ENCODE results near the gene NDUFS7. TPM values are rescaled to one million over a fixed set of nuclear protein-coding genes. Genes with fewer than 3 reads are reported as not detected.

The NDUFS7 gene
- total RNA-seq, 1 donor from 2014 or later: 71.7 TPM

DNA sequence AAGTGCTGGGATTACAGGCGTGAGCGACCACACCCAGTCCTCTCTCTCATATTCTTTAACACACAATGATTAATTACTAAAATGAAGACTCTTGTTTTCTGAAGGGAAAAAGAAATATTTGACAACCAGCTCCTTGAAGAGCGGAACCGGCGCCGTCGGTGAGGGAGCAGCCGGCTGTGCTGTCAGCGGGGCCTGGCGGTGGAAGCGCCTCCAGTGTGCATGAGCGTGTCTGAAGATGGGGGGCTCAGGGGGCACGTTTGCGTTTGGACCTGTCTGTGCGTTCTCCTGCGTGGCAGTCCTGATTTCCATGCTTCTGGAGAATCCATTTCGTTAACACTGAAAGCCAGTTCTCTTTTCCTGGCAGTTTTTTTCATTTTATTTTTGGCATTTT is 7.3 kb upstream of the NDUFS7 start:
- Mint-ChIP-seq H3K4me1 (ENCODE audit: unreplicated experiment) (peaks cover 4% of the 10 kb centered on the region), H3K4me3 (ENCODE audit: unreplicated experiment) (no peak overlapping the region), H3K27me3 (ENCODE audit: unreplicated experiment) (no peaks in the 10 kb centered on the region), H3K27ac (ENCODE audit: unreplicated experiment) (no peak overlapping the region), H3K9me3 (ENCODE audit: unreplicated experiment) (no peaks in the 10 kb centered on the region), H3K36me3 (ENCODE audit: unreplicated experiment) (peaks cover 17% of the 10 kb centered on the region)
- no peak for DNase-seq (ENCODE audit: extremely low spot score, unreplicated experiment)
- TF ChIP-seq, protein P1, sequence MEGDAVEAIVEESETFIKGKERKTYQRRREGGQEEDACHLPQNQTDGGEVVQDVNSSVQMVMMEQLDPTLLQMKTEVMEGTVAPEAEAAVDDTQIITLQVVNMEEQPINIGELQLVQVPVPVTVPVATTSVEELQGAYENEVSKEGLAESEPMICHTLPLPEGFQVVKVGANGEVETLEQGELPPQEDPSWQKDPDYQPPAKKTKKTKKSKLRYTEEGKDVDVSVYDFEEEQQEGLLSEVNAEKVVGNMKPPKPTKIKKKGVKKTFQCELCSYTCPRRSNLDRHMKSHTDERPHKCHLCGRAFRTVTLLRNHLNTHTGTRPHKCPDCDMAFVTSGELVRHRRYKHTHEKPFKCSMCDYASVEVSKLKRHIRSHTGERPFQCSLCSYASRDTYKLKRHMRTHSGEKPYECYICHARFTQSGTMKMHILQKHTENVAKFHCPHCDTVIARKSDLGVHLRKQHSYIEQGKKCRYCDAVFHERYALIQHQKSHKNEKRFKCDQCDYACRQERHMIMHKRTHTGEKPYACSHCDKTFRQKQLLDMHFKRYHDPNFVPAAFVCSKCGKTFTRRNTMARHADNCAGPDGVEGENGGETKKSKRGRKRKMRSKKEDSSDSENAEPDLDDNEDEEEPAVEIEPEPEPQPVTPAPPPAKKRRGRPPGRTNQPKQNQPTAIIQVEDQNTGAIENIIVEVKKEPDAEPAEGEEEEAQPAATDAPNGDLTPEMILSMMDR (IDR thresholded peaks at IDR 0.05): no peak

DNA sequence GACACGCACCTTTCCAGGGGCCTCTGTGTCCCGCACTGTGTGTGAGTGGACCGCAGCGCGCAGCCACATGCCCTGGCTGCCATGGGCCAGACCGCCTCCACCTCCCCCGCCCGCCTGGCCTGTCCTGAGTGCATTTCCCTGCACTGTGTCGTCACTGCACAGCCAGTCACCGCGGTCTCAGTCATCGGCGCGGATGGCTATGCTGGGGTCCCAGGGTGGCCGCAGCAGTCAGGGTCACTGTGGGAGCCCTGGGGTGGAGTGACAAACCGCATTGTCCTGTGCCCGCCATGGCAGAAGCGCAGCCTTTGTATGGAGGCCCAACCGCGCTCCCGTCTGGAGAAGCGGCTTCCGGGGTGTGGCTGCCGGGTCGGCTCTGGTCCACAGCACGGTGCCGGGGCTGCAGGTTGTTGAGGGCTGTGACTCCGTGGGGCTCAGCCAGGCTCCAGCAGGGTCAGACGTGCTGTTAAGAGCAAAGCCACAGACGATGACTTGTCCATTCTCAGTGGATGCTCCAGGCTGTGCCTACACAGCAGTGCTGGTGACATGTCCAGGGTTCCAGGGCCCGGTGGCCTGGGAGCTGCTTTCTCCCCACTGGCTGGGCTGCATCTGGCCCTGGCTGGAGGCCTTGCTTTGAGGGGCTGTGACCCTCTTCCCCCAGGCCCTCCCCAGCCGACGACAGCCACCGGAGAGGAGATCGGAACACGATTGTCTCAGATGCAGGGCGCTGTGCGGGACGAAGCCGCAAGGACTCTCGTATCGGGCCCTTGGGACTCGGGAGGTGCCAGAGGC is 6.3 kb upstream of the NDUFS7 start:
- H3K4me3 Mint-ChIP-seq (ENCODE audit: unreplicated experiment): no peak overlapping the region
- H3K27ac Mint-ChIP-seq (ENCODE audit: unreplicated experiment): no peak overlapping the region
- peaks cover 15% of the 10 kb centered on the region for H3K36me3 Mint-ChIP-seq (ENCODE audit: unreplicated experiment)
- no peaks in the 10 kb centered on the region for H3K27me3 Mint-ChIP-seq (ENCODE audit: unreplicated experiment)
- TF ChIP-seq, protein P1 (IDR thresholded peaks at IDR 0.05): no peak
- H3K4me1 Mint-ChIP-seq (ENCODE audit: unreplicated experiment): peaks cover 6% of the 10 kb centered on the region
- H3K9me3 Mint-ChIP-seq (ENCODE audit: unreplicated experiment): no peaks in the 10 kb centered on the region
- DNase-seq (ENCODE audit: extremely low spot score, unreplicated experiment): no peak

DNA sequence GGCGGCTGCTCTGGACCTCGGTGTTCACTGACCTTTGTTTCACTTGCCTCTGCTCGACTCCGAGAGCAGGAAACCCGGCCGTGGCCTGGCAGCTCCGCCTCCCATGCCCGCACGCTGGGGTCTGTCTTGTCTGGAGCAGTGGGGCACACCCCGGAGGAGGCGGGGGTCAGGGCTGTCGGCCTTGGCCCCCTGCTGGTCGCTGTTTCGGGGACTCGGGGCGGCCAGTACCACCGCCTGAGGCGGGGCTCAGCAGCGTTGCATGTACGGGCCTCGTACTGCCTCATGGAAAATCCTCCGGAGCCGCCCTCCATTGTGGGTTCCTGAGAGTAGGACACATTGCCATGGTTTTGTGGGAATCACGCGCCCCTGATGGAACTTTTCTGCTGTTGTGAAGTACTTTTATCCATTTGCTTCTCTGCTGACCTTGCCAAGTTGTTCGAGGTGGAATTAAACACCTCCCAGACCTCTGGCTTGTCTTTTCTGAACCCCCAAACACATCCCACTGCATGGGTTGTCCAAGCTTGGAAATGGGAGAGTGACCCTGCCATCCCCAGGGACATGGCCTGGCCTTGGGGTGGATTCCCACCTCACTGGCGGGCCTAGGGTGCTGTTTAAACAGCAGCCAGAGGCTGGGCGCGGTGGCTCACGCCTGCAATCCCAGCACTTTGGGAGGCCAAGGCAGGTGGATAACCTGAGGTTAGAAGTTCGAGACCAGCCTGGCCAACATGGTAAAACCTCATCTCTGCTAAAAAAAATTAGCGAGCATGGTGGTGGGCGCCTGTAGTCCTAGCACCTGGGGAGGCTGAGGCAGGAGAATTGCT is 5.5 kb upstream of the NDUFS7 start:
- H3K36me3 Mint-ChIP-seq (ENCODE audit: unreplicated experiment): peaks cover 15% of the 10 kb centered on the region
- no peak for DNase-seq (ENCODE audit: extremely low spot score, unreplicated experiment)
- TF ChIP-seq, protein P1 (IDR thresholded peaks at IDR 0.05): no peak
- no peak overlapping the region for H3K4me3 Mint-ChIP-seq (ENCODE audit: unreplicated experiment)
- no peaks in the 10 kb centered on the region for H3K27me3 Mint-ChIP-seq (ENCODE audit: unreplicated experiment)
- H3K9me3 Mint-ChIP-seq (ENCODE audit: unreplicated experiment): no peaks in the 10 kb centered on the region
- H3K4me1 Mint-ChIP-seq (ENCODE audit: unreplicated experiment): peaks cover 10% of the 10 kb centered on the region
- no peak overlapping the region for H3K27ac Mint-ChIP-seq (ENCODE audit: unreplicated experiment)

DNA sequence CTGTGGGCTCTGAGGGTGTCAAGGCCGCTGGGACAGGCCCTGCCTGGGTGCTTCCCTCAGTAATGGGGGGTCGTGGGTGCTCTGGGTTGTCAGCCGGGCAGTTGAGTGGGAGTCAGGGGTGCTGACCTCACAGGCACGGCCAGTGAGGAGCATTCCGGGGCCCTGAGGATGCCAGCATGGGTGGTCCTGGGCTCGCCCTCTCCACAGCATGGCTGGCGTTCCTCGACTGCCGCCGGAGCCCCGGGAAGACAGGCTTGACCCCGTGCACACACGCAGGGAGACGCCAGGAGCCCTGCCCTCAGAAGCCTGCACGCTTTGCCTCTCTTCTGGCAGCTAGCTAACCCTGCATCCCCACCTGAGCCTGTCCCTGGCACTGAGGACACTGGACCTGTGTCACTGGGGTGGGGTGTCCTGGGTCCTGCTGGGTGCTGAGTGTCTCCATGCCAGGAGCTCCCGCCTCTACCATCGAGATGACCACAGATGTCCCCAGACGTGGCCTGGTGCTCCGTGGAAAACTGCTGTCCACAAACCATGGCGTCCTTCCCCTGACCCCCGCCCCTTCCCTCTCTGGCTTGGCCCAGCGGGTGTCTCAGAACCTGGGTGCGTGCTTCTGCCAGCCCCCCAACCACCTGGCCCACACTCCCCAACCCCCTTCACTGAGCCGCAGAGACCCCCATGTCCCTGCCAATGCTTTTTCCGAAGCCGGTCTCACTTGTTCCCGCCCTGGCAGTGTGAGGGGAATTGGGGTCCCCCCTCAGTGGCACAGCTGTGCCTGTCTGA is 4.4 kb upstream of the NDUFS7 start:
- H3K36me3 Mint-ChIP-seq (ENCODE audit: unreplicated experiment): peaks cover 10% of the 10 kb centered on the region
- no peaks in the 10 kb centered on the region for H3K9me3 Mint-ChIP-seq (ENCODE audit: unreplicated experiment)
- H3K4me3 Mint-ChIP-seq (ENCODE audit: unreplicated experiment): no peak overlapping the region
- DNase-seq (ENCODE audit: extremely low spot score, unreplicated experiment): no peak
- TF ChIP-seq, protein P1 (IDR thresholded peaks at IDR 0.05): no peak
- H3K27ac Mint-ChIP-seq (ENCODE audit: unreplicated experiment): no peak overlapping the region
- no peaks in the 10 kb centered on the region for H3K27me3 Mint-ChIP-seq (ENCODE audit: unreplicated experiment)
- H3K4me1 Mint-ChIP-seq (ENCODE audit: unreplicated experiment): peaks cover 11% of the 10 kb centered on the region

Data from osteocyte (in vitro differentiated cells).